Epithelial cell of esophagus (primary cell): ENCODE data around the gene FUT3.

Experiments
- DNase-seq: peaks from one replicate; pipeline ENCODE4 v3.0.0; 2010; ENCODE audit warnings: low read depth
- H3K4me3 ChIP-seq: 2 replicates; pipeline ENCODE4 v1.5.1; 2011; ENCODE audit warnings: mild to moderate bottlenecking, low read length, control low read depth
- CTCF ChIP-seq: IDR thresholded peaks from 2 replicates; pipeline ENCODE4 v1.5.1; 2011; ENCODE audit warnings: low read depth, mild to moderate bottlenecking, low read length, control low read depth, inconsistent platforms; ENCODE audit not compliant: insufficient read depth; ENCODE audit errors: missing control alignments

Gene FUT3

GRCh38 chr19:5895409-5895808, 44.2 kb upstream of the FUT3 start:
- no peak for DNase-seq
- no peak overlapping the region for H3K4me3 ChIP-seq
- no peak for TF ChIP-seq CTCF

- H3K4me3 ChIP-seq, result no peak overlapping the region
- DNase-seq, result no peak
- TF ChIP-seq CTCF, result no peak
Observed at GRCh38 chr19:5894704-5895349, 43.6 kb upstream of the FUT3 start.

- DNase-seq, result peak; percentile 35
- no peak for TF ChIP-seq CTCF
- H3K4me3 ChIP-seq, result no peak overlapping the region
Observed at GRCh38 chr19:5893907-5894703, 42.9 kb upstream of the FUT3 start.

GRCh38 chr19:5893296-5893903, 42.2 kb upstream of the FUT3 start:
- TF ChIP-seq CTCF, result no peak
- no peak overlapping the region for H3K4me3 ChIP-seq
- DNase-seq, result no peak

- no peak overlapping the region for H3K4me3 ChIP-seq
- DNase-seq, result no peak
- no peak for TF ChIP-seq CTCF
Observed at GRCh38 chr19:5892772-5893275, 41.6 kb upstream of the FUT3 start.

GRCh38 chr19:5891938-5892771, 40.9 kb upstream of the FUT3 start:
- H3K4me3 ChIP-seq, result no peak overlapping the region
- no peak for DNase-seq

More at GRCh38 chr19:5891938-5892771, 40.9 kb upstream of the FUT3 start:
- peak; percentile 57 for TF ChIP-seq CTCF
